Activated CD4-positive, alpha-beta memory T cell treated with anti-CD3 and anti-CD28 coated beads, Interleukin-2, amount 10 ng/mL, durations not matched to agents 7 days and 5 days (primary cell): ENCODE results near the gene PGA3. TPM values are rescaled to one million over a fixed set of nuclear protein-coding genes. Genes with fewer than 3 reads are reported as not detected.
A peak's percentile ranks its signal among the peaks of the same experiment; 100 is the strongest.
"Not testable (repeated sequence)": the region's sequence is repeated elsewhere in the genome, so short reads cannot be mapped to it uniquely, and the experiment has no call there.

ENCODE experiments used
- CTCF ChIA-PET: fragments of 350-600 bp; sonication (Branson Sonifier 250); formaldehyde crosslinking; loops from one replicate; lab custom pipeline; 2021; ENCODE audit warnings: antibody characterized with exemption, inconsistent platforms; lab: Charles Lee
- POLR2A ChIA-PET: fragments of 350-600 bp; sonication (Branson Sonifier 250); formaldehyde crosslinking; loops from one replicate; lab custom pipeline; 2021; ENCODE audit warnings: antibody characterized with exemption; lab: Charles Lee
- DNase-seq: peaks from one replicate; pipeline ENCODE4 v3.0.0-alpha.2; 2020
- H3K27ac Mint-ChIP-seq: one replicate; pipeline ENCODE4 v1.8.0; 2021; ENCODE audit warnings: mild to moderate bottlenecking, mixed read lengths
- H3K27me3 Mint-ChIP-seq: one replicate; pipeline ENCODE4 v1.8.0; 2021; ENCODE audit warnings: mixed read lengths
- H3K36me3 Mint-ChIP-seq: one replicate; pipeline ENCODE4 v1.8.0; 2021; ENCODE audit warnings: low read depth, mixed read lengths
- H3K4me1 Mint-ChIP-seq: one replicate; pipeline ENCODE4 v1.8.0; 2021; ENCODE audit warnings: mixed read lengths
- H3K4me3 Mint-ChIP-seq: one replicate; pipeline ENCODE4 v1.8.0; 2021; ENCODE audit warnings: mild to moderate bottlenecking, mixed read lengths
- H3K9me3 Mint-ChIP-seq: one replicate; pipeline ENCODE4 v1.8.0; 2021; ENCODE audit warnings: mixed read lengths
- total RNA-seq, 2 experiments: library from RNA; stranded (reverse); gene quantifications; one replicate each; pipeline ENCODE4 v1.2.3, GENCODE V29; 2021

Gene PGA3
- total RNA-seq = not detected

- H3K9me3 Mint-ChIP-seq, POLR2A ChIA-PET, H3K4me1 Mint-ChIP-seq, H3K27ac Mint-ChIP-seq, H3K36me3 Mint-ChIP-seq, DNase-seq, H3K4me3 Mint-ChIP-seq: not testable (repeated sequence)
- H3K27me3 Mint-ChIP-seq = peaks cover 18% of the 10 kb centered on the region
- CTCF ChIA-PET = interaction anchor here (0.6 kb wide), 1 partner anchor 279 kb away, joined by 4 read pairs; no protein-coding TSS in a partner anchor
These were observed at the start of gene PGA3 for GRCh38 chr11:61202950-61203746. Gene PGA3 (plus strand): TSS chr11:61203515. CDS start chr11:61203565, 50 bp downstream.

GRCh38 chr11:61153593-61154095 is 49.7 kb upstream of the PGA3 start:
- Mint-ChIP-seq H3K9me3 (peaks cover 14% of the 10 kb centered on the region), H3K27me3 (no peaks in the 10 kb centered on the region), H3K27ac (no peak overlapping the region), H3K4me1 (peaks cover 8% of the 10 kb centered on the region), H3K4me3 (no peak overlapping the region), H3K36me3 (peaks cover 25% of the 10 kb centered on the region)
- CTCF ChIA-PET = no interaction called here
- DNase-seq = no peak
- POLR2A ChIA-PET = interaction anchor here (0.6 to 1.3 kb wide), 2 partner anchors 15 to 25 kb away, joined by 3 read pairs; no protein-coding TSS in a partner anchor

- no peak overlapping the region for H3K27ac Mint-ChIP-seq
- H3K36me3 Mint-ChIP-seq = peaks cover 25% of the 10 kb centered on the region
- no peak overlapping the region for H3K4me3 Mint-ChIP-seq
- CTCF ChIA-PET = no interaction called here
- peaks cover 15% of the 10 kb centered on the region for H3K4me1 Mint-ChIP-seq
- H3K27me3 Mint-ChIP-seq = no peaks in the 10 kb centered on the region
- DNase-seq = no peak
- peaks cover 14% of the 10 kb centered on the region for H3K9me3 Mint-ChIP-seq
- POLR2A ChIA-PET = no interaction called here
These were observed 48.8 kb upstream of the PGA3 start for GRCh38 chr11:61154528-61154927.

- Mint-ChIP-seq H3K27ac (no peak overlapping the region), H3K4me1 (peaks cover 19% of the 10 kb centered on the region), H3K4me3 (no peak overlapping the region), H3K27me3 (no peaks in the 10 kb centered on the region), H3K36me3 (peaks cover 25% of the 10 kb centered on the region), H3K9me3 (peaks cover 14% of the 10 kb centered on the region)
- no peak for DNase-seq
- ChIA-PET POLR2A (interaction anchor here (0.6 kb wide), 1 partner anchor 17 kb away, joined by 3 read pairs; no protein-coding TSS in a partner anchor), CTCF (no interaction called here)
These were observed 48.0 kb upstream of the PGA3 start for GRCh38 chr11:61155312-61155711.

GRCh38 chr11:61155741-61156140 is 47.6 kb upstream of the PGA3 start:
- peaks cover 14% of the 10 kb centered on the region for H3K9me3 Mint-ChIP-seq
- peaks cover 25% of the 10 kb centered on the region for H3K36me3 Mint-ChIP-seq
- ChIA-PET POLR2A (interaction anchor here (0.6 kb wide), 1 partner anchor 17 kb away, joined by 3 read pairs; no protein-coding TSS in a partner anchor), CTCF (no interaction called here)
- no peak for DNase-seq
- no peaks in the 10 kb centered on the region for H3K27me3 Mint-ChIP-seq
- no peak overlapping the region for H3K4me3 Mint-ChIP-seq
- no peak overlapping the region for H3K27ac Mint-ChIP-seq
- peaks cover 23% of the 10 kb centered on the region for H3K4me1 Mint-ChIP-seq

GRCh38 chr11:61157743-61158142 is 45.6 kb upstream of the PGA3 start:
- H3K9me3 Mint-ChIP-seq = peaks cover 14% of the 10 kb centered on the region
- H3K27ac Mint-ChIP-seq = no peak overlapping the region
- no peak for DNase-seq
- no peak overlapping the region for H3K4me3 Mint-ChIP-seq
- no peaks in the 10 kb centered on the region for H3K27me3 Mint-ChIP-seq
- peaks cover 25% of the 10 kb centered on the region for H3K36me3 Mint-ChIP-seq
- CTCF ChIA-PET = interaction anchor here (0.9 to 1.2 kb wide), 2 partner anchors 27 to 29 kb away, joined by 3 to 5 read pairs; no protein-coding TSS in a partner anchor
- POLR2A ChIA-PET = interaction anchor here (0.9 to 1.0 kb wide), 3 partner anchors 28 to 252 kb away, joined by 3 read pairs; no protein-coding TSS in a partner anchor
- peaks cover 36% of the 10 kb centered on the region for H3K4me1 Mint-ChIP-seq

- CTCF ChIA-PET = interaction anchor here (0.7 to 1.0 kb wide), 3 partner anchors 10 to 480 kb away, joined by 3 read pairs; no protein-coding TSS in a partner anchor
These were observed 44.5 kb upstream of the PGA3 start for GRCh38 chr11:61158691-61159381.

GRCh38 chr11:61160487-61161189 is 42.7 kb upstream of the PGA3 start:
- H3K4me1 Mint-ChIP-seq = peaks cover 48% of the 10 kb centered on the region
- H3K27ac Mint-ChIP-seq = peak overlapping the region; percentile 76
- H3K4me3 Mint-ChIP-seq = peak overlapping the region; percentile 74
- peaks cover 8% of the 10 kb centered on the region for H3K36me3 Mint-ChIP-seq
- ChIA-PET CTCF (interaction anchor here (0.7 to 1.9 kb wide), 2 partner anchors 26 to 34 kb away, joined by 5 to 6 read pairs; no protein-coding TSS in a partner anchor), POLR2A (interaction anchor here (0.9 to 1.5 kb wide), 2 partner anchors 201 to 244 kb away, joined by 4 read pairs; partner anchors contain the start of genes CYB561A3 and TMEM138)
- no peak for DNase-seq
- peaks cover 3% of the 10 kb centered on the region for H3K9me3 Mint-ChIP-seq
- no peaks in the 10 kb centered on the region for H3K27me3 Mint-ChIP-seq

More at GRCh38 chr11:61158691-61159381, 44.5 kb upstream of the PGA3 start:
- H3K27ac Mint-ChIP-seq = no peak overlapping the region
- H3K36me3 Mint-ChIP-seq = peaks cover 25% of the 10 kb centered on the region
- H3K9me3 Mint-ChIP-seq = peaks cover 14% of the 10 kb centered on the region
- H3K4me3 Mint-ChIP-seq = no peak overlapping the region
- POLR2A ChIA-PET = interaction anchor here (0.8 to 1.3 kb wide), 6 partner anchors 30 to 253 kb away, joined by 3 to 4 read pairs (median 3); no protein-coding TSS in a partner anchor
- H3K4me1 Mint-ChIP-seq = peaks cover 38% of the 10 kb centered on the region
- no peak for DNase-seq
- no peaks in the 10 kb centered on the region for H3K27me3 Mint-ChIP-seq

- peak within 1 kb of the TSS; percentile 92 for H3K27ac Mint-ChIP-seq
- ChIA-PET CTCF (interaction anchor here (1.1 to 1.9 kb wide), 2 partner anchors 25 to 27 kb away, joined by 3 to 5 read pairs; no protein-coding TSS in a partner anchor), POLR2A (interaction anchor here (0.6 to 1.5 kb wide), 5 partner anchors 111 to 245 kb away, joined by 3 to 5 read pairs (median 3); partner anchors contain the start of gene TMEM138)
- H3K9me3 Mint-ChIP-seq = no peaks in the 10 kb centered on the region
- H3K4me1 Mint-ChIP-seq = peaks cover 48% of the 10 kb centered on the region
- peak within 1 kb of the TSS; percentile 88 for H3K4me3 Mint-ChIP-seq
- peak; percentile 93 for DNase-seq
- H3K36me3 Mint-ChIP-seq = peaks cover 3% of the 10 kb centered on the region
- H3K27me3 Mint-ChIP-seq = no peaks in the 10 kb centered on the region
These were observed 41.9 kb upstream of the PGA3 start, which contains the start of gene VPS37C for GRCh38 chr11:61161190-61162091. Gene VPS37C (minus strand): TSS chr11:61161426. CDS start chr11:61138829, 22,597 bp downstream.

- ChIA-PET POLR2A (interaction anchor here (0.6 to 1.0 kb wide), 4 partner anchors 111 to 200 kb away, joined by 3 to 5 read pairs (median 3); partner anchors contain the start of gene TMEM138), CTCF (interaction anchor here (1.1 kb wide), 1 partner anchor 26 kb away, joined by 3 read pairs; no protein-coding TSS in a partner anchor)
- peak overlapping the region; percentile 88 for H3K4me3 Mint-ChIP-seq
- DNase-seq = peak; percentile 24
- H3K27me3 Mint-ChIP-seq = no peaks in the 10 kb centered on the region
- H3K9me3 Mint-ChIP-seq = no peaks in the 10 kb centered on the region
- H3K36me3 Mint-ChIP-seq = no peaks in the 10 kb centered on the region
- H3K4me1 Mint-ChIP-seq = peaks cover 47% of the 10 kb centered on the region
- peak overlapping the region; percentile 92 for H3K27ac Mint-ChIP-seq
These were observed 41.0 kb upstream of the PGA3 start for GRCh38 chr11:61162092-61162941.
